GM21529 (cell line): ENCODE measurements around the gene CPLANE2.

Source experiments
- ATAC-seq: cut with Tn5 transposase; IDR thresholded peaks from one replicate; pipeline ENCODE4 v1.9.1; 2021; ENCODE audit not compliant: unreplicated experiment

The CPLANE2 gene

GRCh38 chr1:16191916-16192546 lies 45.0 kb downstream of the CPLANE2 start:
- no peak for ATAC-seq

DNA sequence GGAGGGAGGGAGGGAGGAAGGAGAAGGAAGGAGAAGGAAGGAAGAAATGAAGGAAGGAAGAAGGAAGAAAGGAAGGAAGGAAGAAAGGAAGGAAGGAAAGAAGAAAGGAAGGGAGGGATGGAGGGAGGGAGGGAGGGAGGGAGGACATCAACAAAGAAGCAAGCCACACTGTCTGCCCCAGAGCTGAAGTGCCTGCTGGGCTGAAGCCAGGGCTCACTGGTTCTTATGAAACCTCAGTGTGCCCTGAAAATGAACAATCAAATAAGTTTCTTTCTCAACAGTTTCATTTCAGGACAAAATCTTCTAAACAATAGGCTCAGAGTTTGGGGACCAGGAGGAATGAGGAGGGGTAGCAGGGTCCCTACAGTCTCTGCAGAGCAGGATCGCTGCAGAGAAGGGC lies 45.7 kb downstream of the CPLANE2 start:
- no peak for ATAC-seq

DNA sequence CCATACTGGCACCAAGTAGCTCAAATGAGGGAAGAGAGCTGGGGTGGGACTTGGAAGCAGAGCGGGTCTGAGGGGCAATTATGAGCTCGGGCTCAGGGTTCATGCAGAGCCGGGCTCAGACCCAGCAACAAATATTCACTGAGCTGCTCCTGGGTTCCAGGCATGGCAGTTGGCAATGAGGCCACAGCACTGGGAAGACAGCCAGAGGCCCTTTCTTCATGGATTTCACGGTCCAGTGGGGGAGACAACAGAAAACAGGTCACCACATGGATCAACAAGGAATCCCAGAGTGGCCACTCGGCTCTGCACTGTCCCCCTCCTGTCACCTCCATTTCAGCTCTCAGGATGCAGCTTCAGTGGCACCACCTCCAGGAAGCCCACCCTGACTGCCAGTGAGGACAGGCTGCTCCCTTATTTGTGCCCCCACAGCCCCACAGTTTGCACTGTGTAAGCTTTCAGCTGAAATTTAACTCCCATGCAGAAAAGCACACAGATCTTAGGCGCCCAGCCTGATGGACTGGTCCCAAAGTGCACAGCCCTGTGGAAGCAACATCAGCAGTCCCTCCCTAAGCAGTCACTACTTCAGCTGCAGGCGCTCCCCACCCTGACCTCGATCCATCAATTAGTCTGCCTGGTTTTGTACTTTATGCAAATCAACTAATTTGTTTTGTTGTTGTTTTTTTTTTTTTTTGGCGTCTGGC lies 46.9 kb downstream of the CPLANE2 start:
- ATAC-seq: no peak

DNA sequence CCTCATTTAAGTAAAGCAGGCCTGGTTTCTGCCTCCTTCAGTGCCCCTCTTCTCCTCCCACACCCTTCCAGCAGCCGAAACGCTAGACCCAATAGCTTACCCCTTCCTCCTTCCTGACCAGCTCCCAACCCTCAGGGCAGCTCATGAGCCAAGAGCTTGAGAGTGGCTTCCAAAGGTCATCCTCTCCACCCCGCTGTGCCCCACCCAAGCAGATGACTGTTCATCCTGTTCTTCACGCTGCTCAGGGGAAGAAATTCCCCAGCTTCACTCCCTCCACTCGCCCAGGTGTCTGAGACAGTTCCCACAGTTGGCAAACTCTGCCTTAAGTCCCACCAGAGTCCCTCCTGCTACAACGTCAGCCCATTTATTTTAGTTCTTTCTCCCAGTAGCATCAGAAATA lies 48.0 kb downstream of the CPLANE2 start:
- ATAC-seq: no peak

- ATAC-seq: no peak
Observed at GRCh38 chr1:16187748-16188401, 49.1 kb downstream of the CPLANE2 start.

DNA sequence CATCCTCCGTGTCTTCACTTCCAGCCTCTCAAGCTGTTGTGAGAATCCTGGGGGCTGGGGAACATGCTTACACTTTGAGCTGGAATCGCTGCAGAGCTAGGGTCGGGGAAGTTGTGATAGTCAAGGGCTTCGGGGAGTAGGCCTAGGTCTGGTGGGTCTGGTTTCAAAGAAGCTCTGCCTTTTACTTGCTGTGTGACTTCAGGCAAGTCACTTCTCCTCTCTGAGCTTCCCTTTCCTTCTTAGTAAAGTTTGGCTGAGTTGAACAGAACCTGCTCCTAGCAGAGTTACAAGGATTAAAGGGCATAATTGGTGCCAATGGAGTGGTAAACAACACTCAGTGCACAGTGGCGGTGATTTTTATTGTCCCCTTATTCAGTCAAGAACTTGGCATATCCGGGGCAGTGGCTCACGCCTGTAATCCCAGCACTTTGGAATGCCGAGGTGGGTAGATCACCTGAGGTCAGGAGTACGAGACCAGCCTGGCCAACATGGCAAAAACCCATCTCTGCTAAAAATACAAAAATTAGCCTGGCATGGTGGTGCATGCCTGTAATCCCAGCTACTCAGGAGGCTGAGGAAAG lies 50.2 kb downstream of the CPLANE2 start:
- ATAC-seq: no peak

GRCh38 chr1:16184557-16185303 lies 52.3 kb downstream of the CPLANE2 start:
- no peak for ATAC-seq

GRCh38 chr1:16183765-16184556 lies 53.0 kb downstream of the CPLANE2 start:
- ATAC-seq: no peak

DNA sequence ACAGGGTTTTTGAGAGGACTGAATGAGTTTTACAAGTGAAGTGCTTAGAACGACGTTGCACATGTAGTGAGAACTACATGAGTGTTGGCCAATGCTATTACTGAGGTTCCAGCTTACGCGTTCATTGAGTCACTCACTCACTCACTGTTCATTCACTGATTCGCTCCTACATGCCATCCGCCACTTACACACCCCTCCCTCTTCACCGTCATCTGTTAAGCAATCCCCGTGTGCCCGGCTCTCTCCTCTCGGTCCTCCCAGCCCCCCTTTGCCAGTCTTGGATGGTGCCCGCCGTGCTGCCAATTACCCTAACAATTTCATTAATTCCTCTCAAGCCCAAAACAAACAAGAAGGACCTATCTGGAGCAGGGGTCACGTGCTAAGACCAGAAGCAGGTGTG lies 53.8 kb downstream of the CPLANE2 start:
- ATAC-seq: no peak

GRCh38 chr1:16181887-16182719 lies 54.9 kb downstream of the CPLANE2 start:
- ATAC-seq: no peak
